Measurements from ENCODE around the gene SLN.

SLN gene

GRCh38 chr11:107736546-107736945 is 24.7 kb upstream of the SLN start:
- no peak for TF ChIP-seq EZH2phosphoT487 (IDR thresholded peaks at IDR 0.05; ENCODE audit: low read length)
- no peak for TF ChIP-seq CTCF (IDR thresholded peaks at IDR 0.05; ENCODE audit: low read length)
- no peak for TF ChIP-seq EZH2 (optimal IDR thresholded peaks at IDR 0.05; ENCODE audit: low read depth, low read length)
- Histone ChIP-seq H3K27me3 (replicated peaks; ENCODE audit: insufficient read depth, low read length) (no peaks in the 10 kb centered on the region), H3K9me2 (replicated peaks; ENCODE audit: insufficient read depth, low read length) (no peaks in the 10 kb centered on the region), H3K9ac (ENCODE audit: low read length) (no peak overlapping the region), H3K4me2 (ENCODE audit: low read depth, low read length) (no peak overlapping the region), H3K36me3 (replicated peaks; ENCODE audit: insufficient read depth, low read length) (no peaks in the 10 kb centered on the region), H3F3A (ENCODE audit: insufficient read depth, low read length) (peaks cover 8% of the 10 kb centered on the region), H3K4me1 (ENCODE audit: low read length) (peaks cover 8% of the 10 kb centered on the region; the same call in 1 of the 2 replicates), H3K27ac (ENCODE audit: low read length) (no peak overlapping the region), H3K4me3 (ENCODE audit: low read length) (no peak overlapping the region), H3K79me2 (ENCODE audit: low read length) (no peaks in the 10 kb centered on the region), H2AFZ (ENCODE audit: low read length) (no peak overlapping the region), H4K20me1 (ENCODE audit: insufficient read depth, low read length) (no peaks in the 10 kb centered on the region), H3K9me3 (replicated peaks; ENCODE audit: insufficient read depth, low read length) (no peaks in the 10 kb centered on the region)
- no peak for DNase-seq

- Histone ChIP-seq H3K9me2 (replicated peaks; ENCODE audit: insufficient read depth, low read length) (no peaks in the 10 kb centered on the region), H3K79me2 (ENCODE audit: low read length) (no peaks in the 10 kb centered on the region), H3K9me3 (replicated peaks; ENCODE audit: insufficient read depth, low read length) (no peaks in the 10 kb centered on the region), H3K27ac (ENCODE audit: low read length) (peak overlapping the region; percentile 73; the same call in 1 of the 2 replicates), H2AFZ (ENCODE audit: low read length) (peak overlapping the region; percentile 15; the same call in 1 of the 2 replicates), H3K4me3 (ENCODE audit: low read length) (peak overlapping the region; percentile 57), H3K27me3 (replicated peaks; ENCODE audit: insufficient read depth, low read length) (no peaks in the 10 kb centered on the region), H3F3A (ENCODE audit: insufficient read depth, low read length) (peaks cover 8% of the 10 kb centered on the region), H3K4me1 (ENCODE audit: low read length) (peaks cover 8% of the 10 kb centered on the region; the same call in 1 of the 2 replicates), H4K20me1 (ENCODE audit: insufficient read depth, low read length) (no peaks in the 10 kb centered on the region), H3K9ac (ENCODE audit: low read length) (peak overlapping the region; percentile 45; the same call in 1 of the 2 replicates), H3K4me2 (ENCODE audit: low read depth, low read length) (peak overlapping the region; percentile 57), H3K36me3 (replicated peaks; ENCODE audit: insufficient read depth, low read length) (no peaks in the 10 kb centered on the region)
- TF ChIP-seq EZH2phosphoT487 (IDR thresholded peaks at IDR 0.05; ENCODE audit: low read length) (no peak), CTCF (IDR thresholded peaks at IDR 0.05; ENCODE audit: low read length) (no peak), EZH2 (optimal IDR thresholded peaks at IDR 0.05; ENCODE audit: low read depth, low read length) (no peak)
- DNase-seq = peak; percentile 39
Measured at GRCh38 chr11:107733518-107733917, 21.7 kb upstream of the SLN start.

- Histone ChIP-seq H4K20me1 (ENCODE audit: insufficient read depth, low read length) (no peaks in the 10 kb centered on the region), H3K27ac (ENCODE audit: low read length) (peak overlapping the region; percentile 73)
- no peak for DNase-seq
Measured at GRCh38 chr11:107732689-107733051, 20.8 kb upstream of the SLN start.

More at GRCh38 chr11:107732689-107733051, 20.8 kb upstream of the SLN start:
- Histone ChIP-seq H3K4me1 (ENCODE audit: low read length) (peaks cover 8% of the 10 kb centered on the region; the same call in 1 of the 2 replicates), H3K4me3 (ENCODE audit: low read length) (peak overlapping the region; percentile 57), H3K79me2 (ENCODE audit: low read length) (no peaks in the 10 kb centered on the region), H3K9ac (ENCODE audit: low read length) (peak overlapping the region; percentile 45; the same call in 1 of the 2 replicates), H3K36me3 (replicated peaks; ENCODE audit: insufficient read depth, low read length) (no peaks in the 10 kb centered on the region), H3K27me3 (replicated peaks; ENCODE audit: insufficient read depth, low read length) (no peaks in the 10 kb centered on the region), H3F3A (ENCODE audit: insufficient read depth, low read length) (peaks cover 8% of the 10 kb centered on the region), H3K4me2 (ENCODE audit: low read depth, low read length) (peak overlapping the region; percentile 57; the same call in 1 of the 2 replicates), H3K9me3 (replicated peaks; ENCODE audit: insufficient read depth, low read length) (no peaks in the 10 kb centered on the region), H3K9me2 (replicated peaks; ENCODE audit: insufficient read depth, low read length) (no peaks in the 10 kb centered on the region), H2AFZ (ENCODE audit: low read length) (peak overlapping the region; percentile 59)
- TF ChIP-seq EZH2phosphoT487 (IDR thresholded peaks at IDR 0.05; ENCODE audit: low read length) (no peak), CTCF (IDR thresholded peaks at IDR 0.05; ENCODE audit: low read length) (no peak), EZH2 (optimal IDR thresholded peaks at IDR 0.05; ENCODE audit: low read depth, low read length) (no peak)

All from MM.1S (cell line).